Heart right ventricle (tissue), 16 donors: ENCODE results near the gene PDZD2. TPM values are rescaled to one million over a fixed set of nuclear protein-coding genes. Genes with fewer than 3 reads are reported as not detected.

Experiments used
- ATAC-seq, 8 donors: fragments of 200-7000 bp; cut with Tn5 transposase; one replicate each; pipeline ENCODE4 v1.9.1; 2020; ENCODE audit warnings: mild to moderate bottlenecking in 8 of 8, moderate library complexity in 8 of 8, moderate number of reproducible peaks in 1 of 8
- DNase-seq, 2 donors: peaks; one replicate each; pipeline ENCODE4 v3.0.0-alpha.2; 2020
- H3K27ac ChIP-seq, 10 donors: fragments of 200-600 bp; sonication (generic) in 2 of 10; one replicate each; pipeline versions ENCODE4 v1.5.0 to v1.8.0; 2020 to 2022; ENCODE audit warnings: mild to moderate bottlenecking in 3 of 10
- H3K27me3 ChIP-seq, 7 donors: fragments of 200-600 bp; one replicate each; pipeline ENCODE4 v1.8.0; 2021 to 2022; ENCODE audit warnings: mild to moderate bottlenecking in 2 of 7
- H3K36me3 ChIP-seq, 9 donors: fragments of 200-600 bp; sonication (generic) in 1 of 9; one replicate each; pipeline versions ENCODE4 v1.5.0 to v1.8.0; 2020 to 2022; ENCODE audit warnings: mild to moderate bottlenecking in 2 of 9
- H3K4me1 ChIP-seq, 9 donors: fragments of 200-600 bp; sonication (generic) in 1 of 9; one replicate each; pipeline versions ENCODE4 v1.5.0 to v1.8.0; 2020 to 2022; ENCODE audit warnings: mild to moderate bottlenecking in 4 of 9
- H3K4me3 ChIP-seq, 10 donors: fragments of 200-600 bp; sonication (generic) in 2 of 10; one replicate each; pipeline versions ENCODE4 v1.5.0 to v1.8.0; 2020 to 2022; ENCODE audit warnings: mild to moderate bottlenecking in 7 of 10, moderate library complexity in 2 of 10
- H3K9me3 ChIP-seq, 11 donors: fragments of 200-600 bp in 10 of 11; sonication (generic) in 2 of 11; one replicate each; pipeline versions ENCODE4 v1.5.0 to v1.8.0; 2013 to 2022; ENCODE audit warnings: mild to moderate bottlenecking in 2 of 11, control low read depth in 1 of 11, moderate library complexity in 1 of 11
- WGBS, 2 donors: extraction: QIAGEN DNeasy Blood & Tissue Kit; methylation state at CpG; one replicate each; pipeline ENCODE4 v1.1.7; 2013; ENCODE audit warnings: inconsistent platforms in 1 of 2; 5-methylcytosine and 5-hydroxymethylcytosine counted together
- intact Hi-C, 10 donors: fragments of 100-400 bp; cut with DNase I; formaldehyde crosslinking; loops; one replicate each; pipeline versions ENCODE4 v1.11.1 to v1.14.2; 2022
- polyA plus RNA-seq, 2 donors: library from polyadenylated mRNA; stranded (reverse); fragments of 200-250 nt; gene quantifications; one replicate each; pipeline ENCODE4 v1.2.3, GENCODE V29; 2013
- total RNA-seq, 10 donors: library from RNA; stranded (reverse); fragmentation: NEBNext Ultra II Directional in 3 of 10; extraction: Animal tissue kit (Norgen Biotek cat#: 25700) in 3 of 10; gene quantifications; one replicate each; pipeline versions ENCODE4 v1.2.1 to v1.2.4, GENCODE V29; 2021 to 2023
- TF ChIP-seq, protein P1 (sequence below), 9 donors: fragments of 200-600 bp; sonication (generic) in 2 of 9; IDR thresholded peaks; one replicate each; pipeline versions ENCODE4 v1.5.0 to v1.8.0; 2021 to 2022; ENCODE audit warnings: antibody characterized with exemption in 9 of 9, mild to moderate bottlenecking in 5 of 9, moderate library complexity in 1 of 9
- donor health status: Arrhythmogenic right ventricular cardiomyopathy.
- donor health status: ischemic (EF 13 %, LVEDD 7.1; RV severe dilation, severe dysfunction).
- donor health status: healthy with polysubstance abuse.
- donor health status: DM: no; HTN: yes; CAD: no.
- donor health status: DM: no; HTN: no; CAD: no.
- donor health status: ischemic (EF 25% LVEDD 6.9; RV normal size, moderate dysfunction).
- donor health status: ischemic (EF 25% LVEDD 5.7; RV mildly dilated, moderate dysfunction).
- donor health status: healthy.
- donor health status: DM: yes; HTN: yes; CAD: no.
- donor health status: Ischemic cardiomyopathy.
- donor health status: ischemic (EF 35%, LVEDD 5.7; RV mildly dilated, moderate dysfunction).
- donor health status: nonischemic (EF 11% LVEDD 7.7; RV severe dilation, severe dysfunction).
- donor health status: DM: yes; HTN: yes; CAD: no.
- donor health status: PGD.
- donor health status: ischemic (EF 29% LVEDD 5.4; RV normal size, mild dysfunction).
- donor health status: nonischemic (EF 23%, LVEDD 6.1; RV moderate dilation, normal function).

The PDZD2 gene
- total and polyA plus RNA-seq, 12 donors: 9.0 to 117 (median 82.5) TPM

DNA sequence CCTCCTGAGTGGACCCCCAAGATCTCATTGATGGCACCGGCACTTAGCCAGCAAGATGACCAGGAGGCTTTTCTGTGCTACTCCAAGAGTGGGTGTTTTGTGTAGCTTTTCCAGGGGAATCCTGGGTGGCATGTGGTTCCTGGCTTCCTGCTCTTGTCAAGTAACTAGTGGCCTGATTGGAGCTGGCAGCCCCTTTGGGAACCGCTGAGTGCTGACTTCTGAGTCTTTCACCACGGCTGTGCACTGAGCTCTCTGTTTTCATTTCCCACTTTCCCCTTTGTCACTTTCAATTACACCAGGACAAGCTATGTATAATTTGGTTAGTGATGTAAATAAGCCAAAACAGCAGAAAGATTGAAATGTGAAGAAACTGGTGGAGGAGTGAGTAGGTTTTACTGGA, 279.8 kb downstream of the PDZD2 start:
- Histone ChIP-seq H3K36me3 (no peaks in the 10 kb centered on the region), H3K4me3 (no peak overlapping the region), H3K27me3 (no peaks in the 10 kb centered on the region), H3K9me3 (no peaks in the 10 kb centered on the region), H3K4me1 (peaks cover 0 to 54% (median 16%) of the 10 kb centered on the region in 9 donors), H3K27ac (no peak overlapping the region)
- TF ChIP-seq, protein P1, sequence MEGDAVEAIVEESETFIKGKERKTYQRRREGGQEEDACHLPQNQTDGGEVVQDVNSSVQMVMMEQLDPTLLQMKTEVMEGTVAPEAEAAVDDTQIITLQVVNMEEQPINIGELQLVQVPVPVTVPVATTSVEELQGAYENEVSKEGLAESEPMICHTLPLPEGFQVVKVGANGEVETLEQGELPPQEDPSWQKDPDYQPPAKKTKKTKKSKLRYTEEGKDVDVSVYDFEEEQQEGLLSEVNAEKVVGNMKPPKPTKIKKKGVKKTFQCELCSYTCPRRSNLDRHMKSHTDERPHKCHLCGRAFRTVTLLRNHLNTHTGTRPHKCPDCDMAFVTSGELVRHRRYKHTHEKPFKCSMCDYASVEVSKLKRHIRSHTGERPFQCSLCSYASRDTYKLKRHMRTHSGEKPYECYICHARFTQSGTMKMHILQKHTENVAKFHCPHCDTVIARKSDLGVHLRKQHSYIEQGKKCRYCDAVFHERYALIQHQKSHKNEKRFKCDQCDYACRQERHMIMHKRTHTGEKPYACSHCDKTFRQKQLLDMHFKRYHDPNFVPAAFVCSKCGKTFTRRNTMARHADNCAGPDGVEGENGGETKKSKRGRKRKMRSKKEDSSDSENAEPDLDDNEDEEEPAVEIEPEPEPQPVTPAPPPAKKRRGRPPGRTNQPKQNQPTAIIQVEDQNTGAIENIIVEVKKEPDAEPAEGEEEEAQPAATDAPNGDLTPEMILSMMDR (IDR thresholded peaks at IDR 0.05): no peak
- no peak for ATAC-seq
- DNase-seq: no peak
- 72 to 84% methylated on average over 3 of the region's 3 CpGs for WGBS, 2 donors
- intact Hi-C loops: no loop called here

GRCh38 chr5:31921852-31922305, 282.9 kb downstream of the PDZD2 start:
- 71 to 82% methylated on average over 3 of the region's 3 CpGs for WGBS, 2 donors
- Histone ChIP-seq H3K36me3 (no peaks in the 10 kb centered on the region), H3K4me3 (no peak overlapping the region), H3K27ac (peak overlapping the region in 4 of 10 donors; percentile 20 to 44 (median 30)), H3K27me3 (no peaks in the 10 kb centered on the region), H3K9me3 (no peaks in the 10 kb centered on the region), H3K4me1 (peaks cover 0 to 38% (median 16%) of the 10 kb centered on the region in 9 donors)
- intact Hi-C loops: loop anchor here in 4 of 10 donors (10.0 kb wide), 1 partner anchor 153 kb away; no protein-coding TSS in a partner anchor
- ATAC-seq: peak in 4 of 8 donors; percentile 51 to 76 (median 60)
- TF ChIP-seq, protein P1 (IDR thresholded peaks at IDR 0.05): no peak
- no peak for DNase-seq

GRCh38 chr5:31924005-31924404, 285.1 kb downstream of the PDZD2 start:
- Histone ChIP-seq H3K36me3 (no peaks in the 10 kb centered on the region), H3K27me3 (no peaks in the 10 kb centered on the region), H3K9me3 (no peaks in the 10 kb centered on the region), H3K4me1 (peaks cover 0 to 22% (median 11%) of the 10 kb centered on the region in 9 donors), H3K4me3 (no peak overlapping the region), H3K27ac (no peak overlapping the region)
- peak in 2 of 8 donors; percentile 22 to 43 for ATAC-seq
- DNase-seq: no peak
- 74 to 95% methylated on average over 5 of the region's 5 CpGs for WGBS, 2 donors
- TF ChIP-seq, protein P1 (IDR thresholded peaks at IDR 0.05): no peak
- intact Hi-C loops: loop anchor here in 4 of 10 donors (10.0 kb wide), 1 partner anchor 151 kb away; no protein-coding TSS in a partner anchor

GRCh38 chr5:31931874-31932273, 292.9 kb downstream of the PDZD2 start:
- Histone ChIP-seq H3K27ac (no peak overlapping the region), H3K36me3 (no peaks in the 10 kb centered on the region), H3K27me3 (no peaks in the 10 kb centered on the region), H3K4me3 (no peak overlapping the region), H3K4me1 (peaks cover 0 to 49% (median 16%) of the 10 kb centered on the region in 9 donors), H3K9me3 (no peaks in the 10 kb centered on the region)
- WGBS, 2 donors: 75 to 81% methylated on average over 4 of the region's 4 CpGs
- DNase-seq: no peak
- intact Hi-C loops: loop anchor here in 1 of 10 donors (10.0 kb wide), 1 partner anchor 143 kb away; no protein-coding TSS in a partner anchor
- ATAC-seq: no peak
- TF ChIP-seq, protein P1 (IDR thresholded peaks at IDR 0.05): no peak
